ENCODE data around the gene WTAP. TPM values are rescaled to one million over a fixed set of nuclear protein-coding genes. Genes with fewer than 3 reads are reported as not detected.

WTAP gene
- total RNA-seq, 1 experiment from 2014 or later = 138 TPM

DNA sequence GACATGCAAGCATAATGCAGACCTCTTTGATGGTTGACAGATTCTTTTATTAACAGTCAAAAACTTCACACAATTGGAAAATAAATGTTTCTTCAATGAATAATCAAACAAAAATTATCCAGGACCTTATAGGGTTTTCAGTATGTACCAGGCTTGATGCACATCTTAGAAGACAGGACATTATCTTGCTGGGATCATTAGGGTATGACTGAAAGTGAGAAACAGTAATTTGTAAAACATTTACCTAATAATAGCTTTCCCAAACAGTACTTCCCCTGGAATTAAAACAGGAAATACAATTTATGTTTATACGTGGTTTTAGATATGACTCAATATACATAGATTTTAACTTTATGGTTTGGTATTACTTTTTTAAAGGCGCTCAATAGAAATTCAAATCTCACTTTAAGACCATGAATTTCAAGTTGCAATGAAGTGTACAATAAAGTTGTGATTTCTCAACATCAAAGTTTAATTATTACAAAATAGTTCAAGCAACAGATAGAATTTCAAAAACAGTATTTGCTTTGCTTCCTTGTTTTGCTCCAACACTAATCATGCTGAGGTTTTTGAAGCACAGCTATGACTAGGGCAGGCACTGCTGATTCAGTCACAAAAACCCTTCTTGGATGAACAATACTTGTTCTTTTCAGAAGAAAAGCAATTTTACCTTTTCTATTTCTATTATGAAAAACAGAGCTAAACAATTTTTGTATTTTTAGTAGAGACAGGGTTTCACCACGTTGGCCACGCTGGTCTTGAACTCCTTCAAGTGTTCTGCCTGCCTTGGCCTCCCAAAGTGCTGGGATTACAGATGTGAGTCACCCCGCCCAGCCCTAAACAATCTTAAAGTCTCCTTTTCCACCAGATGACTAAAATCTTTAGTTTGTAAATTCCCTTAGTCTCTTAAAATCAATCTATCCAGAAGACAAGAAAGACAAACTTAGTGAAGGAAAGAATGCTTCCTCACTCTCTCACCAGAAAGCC, 47.9 kb upstream of the WTAP start:
- Histone ChIP-seq H3K79me1 (ENCODE audit: insufficient read depth, low read depth, low read length, poor library complexity, severe bottlenecking) (no peaks in the 10 kb centered on the region), H3K79me2 (ENCODE audit: insufficient read depth, low read length) (no peaks in the 10 kb centered on the region), H3T11ph (ENCODE audit: low read length) (no peak overlapping the region), H3K27ac (ENCODE audit: insufficient read length, low read depth, low read length) (no peak overlapping the region), H3K14ac (ENCODE audit: insufficient read depth, low read length) (no peak overlapping the region), H2AK5ac (ENCODE audit: insufficient read length, low read length) (no peak overlapping the region), H3K4ac (ENCODE audit: low read depth, low read length) (no peak overlapping the region), H4K5ac (ENCODE audit: insufficient read length, low read depth, low read length) (no peak overlapping the region), H2BK5ac (ENCODE audit: insufficient read length, low read length) (no peak overlapping the region), H3K23ac (ENCODE audit: insufficient read length, low read depth, low read length) (no peak overlapping the region), H3K9me3 (ENCODE audit: control insufficient read depth, low read depth, low read length) (no peaks in the 10 kb centered on the region), H4K91ac (ENCODE audit: insufficient read length, low read depth, low read length) (no peak overlapping the region), H2BK12ac (ENCODE audit: insufficient read length, low read depth, low read length) (no peak overlapping the region), H3K56ac (ENCODE audit: insufficient read length, low read depth, low read length) (no peak overlapping the region), H3K27me3 (ENCODE audit: insufficient read depth, low read length) (no peaks in the 10 kb centered on the region), H2BK15ac (ENCODE audit: low read depth, low read length) (no peak overlapping the region), H4K8ac (replicated peaks; ENCODE audit: insufficient read length, low read depth, low read length) (no peak overlapping the region), H3K23me2 (ENCODE audit: insufficient read length, low read depth, low read length, poor library complexity, severe bottlenecking) (no peaks in the 10 kb centered on the region), H2BK20ac (ENCODE audit: low read depth, low read length, poor library complexity, severe bottlenecking) (no peak overlapping the region), H3K18ac (ENCODE audit: insufficient read length, low read depth, low read length) (no peak overlapping the region), H3K9ac (ENCODE audit: extremely low read depth, insufficient read length, low read length) (no peak overlapping the region), H4K20me1 (ENCODE audit: control insufficient read depth, insufficient read depth, insufficient read length) (no peaks in the 10 kb centered on the region), H3K4me2 (ENCODE audit: insufficient read depth, insufficient read length, low read length) (no peak overlapping the region), H2BK120ac (ENCODE audit: low read depth, low read length, poor library complexity, severe bottlenecking) (no peak overlapping the region), H2AFZ (ENCODE audit: low read length) (no peak overlapping the region), H3K4me1 (ENCODE audit: insufficient read depth, low read length) (no peaks in the 10 kb centered on the region)
- no peak for DNase-seq
- WGBS (ENCODE audit: extremely low coverage, insufficient read length, low lambda C conversion rate) = no CpG with 5 or more reads among the region's 5 CpGs
- H3K4me3 Mint-ChIP-seq = no peak overlapping the region
- TF ChIP-seq, protein P1, sequence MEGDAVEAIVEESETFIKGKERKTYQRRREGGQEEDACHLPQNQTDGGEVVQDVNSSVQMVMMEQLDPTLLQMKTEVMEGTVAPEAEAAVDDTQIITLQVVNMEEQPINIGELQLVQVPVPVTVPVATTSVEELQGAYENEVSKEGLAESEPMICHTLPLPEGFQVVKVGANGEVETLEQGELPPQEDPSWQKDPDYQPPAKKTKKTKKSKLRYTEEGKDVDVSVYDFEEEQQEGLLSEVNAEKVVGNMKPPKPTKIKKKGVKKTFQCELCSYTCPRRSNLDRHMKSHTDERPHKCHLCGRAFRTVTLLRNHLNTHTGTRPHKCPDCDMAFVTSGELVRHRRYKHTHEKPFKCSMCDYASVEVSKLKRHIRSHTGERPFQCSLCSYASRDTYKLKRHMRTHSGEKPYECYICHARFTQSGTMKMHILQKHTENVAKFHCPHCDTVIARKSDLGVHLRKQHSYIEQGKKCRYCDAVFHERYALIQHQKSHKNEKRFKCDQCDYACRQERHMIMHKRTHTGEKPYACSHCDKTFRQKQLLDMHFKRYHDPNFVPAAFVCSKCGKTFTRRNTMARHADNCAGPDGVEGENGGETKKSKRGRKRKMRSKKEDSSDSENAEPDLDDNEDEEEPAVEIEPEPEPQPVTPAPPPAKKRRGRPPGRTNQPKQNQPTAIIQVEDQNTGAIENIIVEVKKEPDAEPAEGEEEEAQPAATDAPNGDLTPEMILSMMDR (conservative IDR thresholded peaks at IDR 0.05) = no peak
- peaks cover 3 to 9% of the 10 kb centered on the region in 2 experiments; a peak in 3 of 5 replicates for H3K9me3 Mint-ChIP-seq
- H3K36me3 Mint-ChIP-seq (ENCODE audit: insufficient read depth in 1 of 3, low read depth in 3 of 3) = peaks cover 14 to 26% (median 19%) of the 10 kb centered on the region in 3 experiments
- H3K27ac Mint-ChIP-seq = peak overlapping the region in 1 of 3 experiments; percentile 18; a peak in 3 of 7 replicates
- no peaks in the 10 kb centered on the region for H3K4me1 Mint-ChIP-seq
- H3K27me3 Mint-ChIP-seq (ENCODE audit: low read depth) = no peaks in the 10 kb centered on the region

Data from H9 (cell line).